AG04450 (cell line): ENCODE data around the gene CTTNBP2. TPM values are rescaled to one million over a fixed set of nuclear protein-coding genes. Genes with fewer than 3 reads are reported as not detected.

ENCODE experiments used
- CTCF ChIA-PET: fragments of 300-600, 350-600 bp; formaldehyde crosslinking; extraction: SDS; loops from one replicate; lab custom pipeline; 2022; ENCODE audit warnings: antibody characterized with exemption, inconsistent platforms; lab: Charles Lee
- POLR2A ChIA-PET: fragments of 350-600 bp; formaldehyde crosslinking; extraction: SDS; loops from one replicate; lab custom pipeline; 2021; ENCODE audit warnings: antibody characterized with exemption, inconsistent platforms; lab: Yijun Ruan, JAX
- DNase-seq: peaks from one replicate; pipeline ENCODE4 v3.0.0-alpha.2; 2011; ENCODE audit warnings: low read depth, low spot score
- H3K27ac ChIP-seq: one replicate; pipeline ENCODE4 v1.5.1; 2012; ENCODE audit warnings: low read depth, low read length, control low read depth
- H3K27me3 ChIP-seq: one replicate; pipeline ENCODE4 v1.6.0; 2012; ENCODE audit warnings: low read length; ENCODE audit not compliant: control insufficient read depth, insufficient read depth
- H3K4me3 ChIP-seq: 2 replicates; pipeline ENCODE4 v1.5.1; 2011; ENCODE audit warnings: mild to moderate bottlenecking, low read depth, low read length, control low read depth
- H3K9me3 ChIP-seq: 2 replicates; pipeline ENCODE4 v1.5.1; 2012; ENCODE audit warnings: low read length; ENCODE audit not compliant: control insufficient read depth, insufficient read depth
- polyA plus RNA-seq: library from polyadenylated mRNA; depleted of rRNA; stranded (reverse); fragments of >200 nt; gene quantifications from 2 replicates; pipeline ENCODE4 v1.2.3, GENCODE V29; 2011
- TF ChIP-seq, protein P1 (sequence below): IDR thresholded peaks from 2 replicates; pipeline ENCODE4 v1.5.1; 2011; ENCODE audit warnings: low read depth, low read length, control low read depth, inconsistent platforms

Gene CTTNBP2
- polyA plus RNA-seq, 1 experiment, result 14.4 TPM

- Histone ChIP-seq H3K9me3 (no peaks in the 10 kb centered on the region), H3K27me3 (no peaks in the 10 kb centered on the region), H3K27ac (no peak overlapping the region), H3K4me3 (no peak overlapping the region)
- TF ChIP-seq, protein P1, sequence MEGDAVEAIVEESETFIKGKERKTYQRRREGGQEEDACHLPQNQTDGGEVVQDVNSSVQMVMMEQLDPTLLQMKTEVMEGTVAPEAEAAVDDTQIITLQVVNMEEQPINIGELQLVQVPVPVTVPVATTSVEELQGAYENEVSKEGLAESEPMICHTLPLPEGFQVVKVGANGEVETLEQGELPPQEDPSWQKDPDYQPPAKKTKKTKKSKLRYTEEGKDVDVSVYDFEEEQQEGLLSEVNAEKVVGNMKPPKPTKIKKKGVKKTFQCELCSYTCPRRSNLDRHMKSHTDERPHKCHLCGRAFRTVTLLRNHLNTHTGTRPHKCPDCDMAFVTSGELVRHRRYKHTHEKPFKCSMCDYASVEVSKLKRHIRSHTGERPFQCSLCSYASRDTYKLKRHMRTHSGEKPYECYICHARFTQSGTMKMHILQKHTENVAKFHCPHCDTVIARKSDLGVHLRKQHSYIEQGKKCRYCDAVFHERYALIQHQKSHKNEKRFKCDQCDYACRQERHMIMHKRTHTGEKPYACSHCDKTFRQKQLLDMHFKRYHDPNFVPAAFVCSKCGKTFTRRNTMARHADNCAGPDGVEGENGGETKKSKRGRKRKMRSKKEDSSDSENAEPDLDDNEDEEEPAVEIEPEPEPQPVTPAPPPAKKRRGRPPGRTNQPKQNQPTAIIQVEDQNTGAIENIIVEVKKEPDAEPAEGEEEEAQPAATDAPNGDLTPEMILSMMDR, result no peak
- CTCF ChIA-PET, result no interaction called here
- POLR2A ChIA-PET, result no interaction called here
- no peak for DNase-seq
These were observed 101.5 kb downstream of the CTTNBP2 start for GRCh38 chr7:117771756-117772155.

DNA sequence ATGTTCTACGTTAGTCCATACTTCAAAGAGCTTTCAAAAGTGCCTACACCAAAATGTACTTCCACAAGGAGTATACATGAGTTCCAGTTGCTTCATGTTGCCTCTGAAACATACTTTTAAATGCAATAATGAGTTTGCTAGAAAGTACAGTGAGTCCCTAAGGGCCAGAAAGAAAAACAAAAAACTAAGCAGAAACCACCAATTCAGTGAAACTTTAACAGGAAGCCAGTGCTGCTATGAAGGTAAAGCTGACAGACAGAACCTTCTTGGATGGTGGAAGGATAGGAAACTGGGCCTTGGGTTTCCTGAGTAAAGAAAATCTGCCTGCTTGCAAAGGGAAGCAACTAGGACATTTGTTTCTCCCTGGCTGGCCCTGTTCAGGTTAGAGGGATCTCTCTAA lies 104.2 kb downstream of the CTTNBP2 start:
- Histone ChIP-seq H3K4me3 (no peak overlapping the region), H3K27me3 (no peaks in the 10 kb centered on the region), H3K27ac (no peak overlapping the region), H3K9me3 (no peaks in the 10 kb centered on the region)
- no peak for DNase-seq
- POLR2A ChIA-PET, result no interaction called here
- CTCF ChIA-PET, result interaction anchor here (1.5 kb wide), 1 partner anchor 310 kb away, joined by 3 read pairs; no protein-coding TSS in a partner anchor
- TF ChIP-seq, protein P1, result no peak

- Histone ChIP-seq H3K9me3 (no peaks in the 10 kb centered on the region), H3K27me3 (no peaks in the 10 kb centered on the region), H3K4me3 (no peak overlapping the region), H3K27ac (no peak overlapping the region)
- no peak for DNase-seq
- TF ChIP-seq, protein P1, result no peak
- ChIA-PET CTCF (no interaction called here), POLR2A (no interaction called here)
These were observed 105.3 kb downstream of the CTTNBP2 start for GRCh38 chr7:117767951-117768350.

DNA sequence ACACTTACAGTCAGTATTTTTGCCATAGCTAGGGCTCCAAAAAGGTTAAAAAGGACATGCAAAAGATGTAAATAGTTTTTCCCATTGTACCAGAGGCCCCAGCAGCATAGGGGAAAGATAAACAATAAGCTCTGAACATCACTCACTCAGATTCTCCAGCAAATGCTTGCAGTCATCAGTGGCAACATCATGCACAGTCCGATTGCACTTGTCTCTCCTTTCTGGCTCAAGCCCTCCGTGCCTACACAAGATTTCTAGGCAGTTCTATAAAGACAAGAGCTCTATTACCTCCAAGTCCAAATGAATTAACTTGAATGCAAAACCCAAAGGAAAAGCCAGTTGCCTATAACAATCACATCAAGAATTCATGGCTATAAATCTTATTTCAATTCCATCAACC lies 106.3 kb downstream of the CTTNBP2 start:
- POLR2A ChIA-PET, result no interaction called here
- H3K9me3 ChIP-seq, result no peaks in the 10 kb centered on the region
- no peak for DNase-seq
- no peak overlapping the region for H3K4me3 ChIP-seq
- TF ChIP-seq, protein P1, result no peak
- CTCF ChIA-PET, result interaction anchor here (1.5 kb wide), 1 partner anchor 338 kb away, joined by 3 read pairs; no protein-coding TSS in a partner anchor
- no peak overlapping the region for H3K27ac ChIP-seq
- no peaks in the 10 kb centered on the region for H3K27me3 ChIP-seq

DNA sequence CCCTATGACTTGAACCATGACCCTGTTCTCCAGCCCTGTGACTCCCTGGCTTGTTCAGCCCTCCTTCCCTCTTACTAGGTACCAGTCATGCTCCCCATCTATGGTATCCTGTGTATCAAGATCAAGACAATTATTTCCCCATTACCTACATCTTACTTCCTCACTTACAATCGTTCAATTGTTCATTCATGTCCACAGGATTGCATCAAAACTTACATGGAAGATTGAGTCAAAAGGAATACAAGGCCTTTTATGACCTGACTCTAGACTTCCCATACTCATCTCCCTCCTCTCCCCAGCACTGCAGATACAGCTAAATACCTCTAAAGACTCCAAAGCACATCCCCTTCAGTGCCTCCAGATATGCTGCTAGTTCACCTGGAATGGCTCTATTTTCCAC lies 109.2 kb downstream of the CTTNBP2 start:
- no peak for DNase-seq
- H3K27me3 ChIP-seq, result no peaks in the 10 kb centered on the region
- H3K9me3 ChIP-seq, result no peaks in the 10 kb centered on the region
- no peak overlapping the region for H3K4me3 ChIP-seq
- H3K27ac ChIP-seq, result no peak overlapping the region
- CTCF ChIA-PET, result no interaction called here
- TF ChIP-seq, protein P1, result no peak
- POLR2A ChIA-PET, result no interaction called here
